CD4-positive, CD25-positive, alpha-beta regulatory T cell (primary cell): Measurements from ENCODE around the gene PYDC1. TPM values are rescaled to one million over a fixed set of nuclear protein-coding genes. Genes with fewer than 3 reads are reported as not detected.

ENCODE experiments used
- ATAC-seq, 2 donors: fragments of 150-1000 bp; cut with Tn5 transposase; one replicate each; pipeline ENCODE4 v1.10.0; 2021; ENCODE audit warnings: low read depth in 2 of 2, moderate number of reproducible peaks in 2 of 2, moderate library complexity in 1 of 2
- DNase-seq, 3 donors: peaks; one replicate each; pipeline versions ENCODE4 v3.0.0 to v3.0.0-alpha.2; 2012 to 2022; ENCODE audit warnings: mixed read lengths in 1 of 3
- H3K27ac ChIP-seq: one replicate; pipeline ENCODE4 v1.7.0; 2013; ENCODE audit warnings: mild to moderate bottlenecking, low read length; ENCODE audit not compliant: insufficient read depth, poor library complexity, severe bottlenecking
- H3K27me3 ChIP-seq: one replicate; pipeline ENCODE4 v1.7.0; 2013; ENCODE audit warnings: low read length; ENCODE audit not compliant: control insufficient read depth, insufficient read depth
- H3K36me3 ChIP-seq: one replicate; pipeline ENCODE4 v1.7.0; 2013; ENCODE audit warnings: mild to moderate bottlenecking, low read length, moderate library complexity; ENCODE audit not compliant: control insufficient read depth, insufficient read depth
- H3K4me1 ChIP-seq: 2 replicates; pipeline ENCODE4 v1.7.0; 2013; ENCODE audit warnings: mild to moderate bottlenecking, low read length; ENCODE audit not compliant: insufficient read depth, control insufficient read depth, poor library complexity, severe bottlenecking
- H3K4me3 ChIP-seq: one replicate; pipeline ENCODE4 v1.7.0; 2013; ENCODE audit warnings: low read depth, mild to moderate bottlenecking, low read length, moderate library complexity
- H3K9me3 ChIP-seq, 2 experiments: 1 replicate in 1 of 2; 2 replicates in 1 of 2; pipeline ENCODE4 v1.7.0; 2013; ENCODE audit warnings: low read length in 2 of 2, mild to moderate bottlenecking in 1 of 2, moderate library complexity in 1 of 2; ENCODE audit not compliant: control insufficient read depth in 2 of 2
- H3K27ac Mint-ChIP-seq, 3 donors: one replicate each; pipeline ENCODE4 v1.8.0; 2020 to 2022; ENCODE audit warnings: mild to moderate bottlenecking in 3 of 3, mixed read lengths in 3 of 3, moderate library complexity in 2 of 3
- H3K27me3 Mint-ChIP-seq: one replicate; pipeline ENCODE4 v1.8.0; 2022; ENCODE audit warnings: mild to moderate bottlenecking, mixed read lengths
- H3K36me3 Mint-ChIP-seq: one replicate; pipeline ENCODE4 v1.8.0; 2020; ENCODE audit warnings: mixed read lengths
- H3K4me1 Mint-ChIP-seq, 4 donors: one replicate each; pipeline ENCODE4 v1.8.0; 2020 to 2022; ENCODE audit warnings: mixed read lengths in 4 of 4, mild to moderate bottlenecking in 1 of 4
- H3K4me3 Mint-ChIP-seq, 4 donors: one replicate each; pipeline ENCODE4 v1.8.0; 2020 to 2022; ENCODE audit warnings: mild to moderate bottlenecking in 4 of 4, mixed read lengths in 4 of 4, moderate library complexity in 3 of 4
- H3K9me3 Mint-ChIP-seq, 7 donors: one replicate each; pipeline ENCODE4 v1.8.0; 2020 to 2022; ENCODE audit warnings: mixed read lengths in 7 of 7, mild to moderate bottlenecking in 3 of 7, moderate library complexity in 2 of 7
- polyA plus RNA-seq, 4 donors: library from polyadenylated mRNA; unstranded; fragments of 300-500 nt; fragmentation: Illumina TruSeq; gene quantifications; one replicate each; pipeline ENCODE4 v1.2.3, GENCODE V29; 2021
- total RNA-seq: library from RNA; stranded (reverse); gene quantifications from one replicate; pipeline ENCODE4 v1.2.3, GENCODE V29; 2022

The PYDC1 gene
- total RNA-seq (not detected), polyA plus RNA-seq (not detected)

DNA sequence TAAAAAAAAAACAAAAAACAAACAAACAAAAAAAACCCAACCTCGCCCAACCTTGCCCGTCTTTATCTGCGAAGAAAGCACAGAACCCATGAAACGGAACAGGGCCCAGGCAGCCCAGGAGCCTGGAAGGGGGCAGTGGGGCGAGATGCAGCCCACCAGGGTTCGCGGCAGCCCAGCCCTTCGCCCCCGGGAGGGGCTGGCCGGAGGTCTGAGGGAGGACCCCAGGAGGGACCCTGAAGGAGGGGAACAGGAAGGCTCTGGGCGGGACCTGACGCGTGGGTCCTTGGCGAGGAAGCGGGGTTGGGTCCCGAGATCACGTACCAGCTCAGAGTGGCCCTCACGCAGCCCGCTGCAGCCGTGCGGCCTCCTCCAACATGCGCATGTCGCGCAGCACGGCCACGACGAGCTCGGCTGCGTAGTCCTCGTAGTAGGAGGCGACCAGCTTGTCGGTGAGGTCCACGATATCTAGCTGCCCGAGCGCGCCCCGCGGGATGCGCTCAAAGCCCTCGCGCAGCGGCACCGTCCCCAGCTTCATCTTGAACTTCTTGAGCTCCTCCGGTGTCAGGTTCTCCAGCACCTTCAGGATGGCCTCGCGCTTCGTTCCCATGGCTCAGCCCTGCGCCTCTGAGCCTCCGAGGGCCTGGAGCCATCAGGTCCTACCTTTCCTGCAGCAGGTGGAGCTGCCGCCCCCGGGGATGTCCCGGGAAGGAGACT, at the start of gene PYDC1:
PYDC1 (minus strand) TSS at position 714 of the 714 bp plus-strand sequence; CDS start at position 607, 107 bp downstream.
- H3K27ac Mint-ChIP-seq = no peak within 1 kb of the TSS
- H3K36me3 ChIP-seq = no peaks in the 10 kb centered on the region
- ATAC-seq = no peak
- no peaks in the 10 kb centered on the region for H3K36me3 Mint-ChIP-seq
- H3K9me3 Mint-ChIP-seq = peaks cover 0 to 5% (median 0%) of the 10 kb centered on the region in 7 donors
- peaks cover 26% of the 10 kb centered on the region for H3K4me1 ChIP-seq
- H3K9me3 ChIP-seq = no peaks in the 10 kb centered on the region
- no peak within 1 kb of the TSS for H3K27ac ChIP-seq
- H3K4me3 ChIP-seq = no peak within 1 kb of the TSS
- peak within 1 kb of the TSS; percentile 68 to 87 (median 70) for H3K4me3 Mint-ChIP-seq
- peaks cover 15% of the 10 kb centered on the region for H3K27me3 ChIP-seq
- DNase-seq = peak in 1 of 3 donors; percentile 43
- H3K27me3 Mint-ChIP-seq = peaks cover 72% of the 10 kb centered on the region
- peaks cover 0 to 17% (median 8%) of the 10 kb centered on the region in 4 donors for H3K4me1 Mint-ChIP-seq

DNA sequence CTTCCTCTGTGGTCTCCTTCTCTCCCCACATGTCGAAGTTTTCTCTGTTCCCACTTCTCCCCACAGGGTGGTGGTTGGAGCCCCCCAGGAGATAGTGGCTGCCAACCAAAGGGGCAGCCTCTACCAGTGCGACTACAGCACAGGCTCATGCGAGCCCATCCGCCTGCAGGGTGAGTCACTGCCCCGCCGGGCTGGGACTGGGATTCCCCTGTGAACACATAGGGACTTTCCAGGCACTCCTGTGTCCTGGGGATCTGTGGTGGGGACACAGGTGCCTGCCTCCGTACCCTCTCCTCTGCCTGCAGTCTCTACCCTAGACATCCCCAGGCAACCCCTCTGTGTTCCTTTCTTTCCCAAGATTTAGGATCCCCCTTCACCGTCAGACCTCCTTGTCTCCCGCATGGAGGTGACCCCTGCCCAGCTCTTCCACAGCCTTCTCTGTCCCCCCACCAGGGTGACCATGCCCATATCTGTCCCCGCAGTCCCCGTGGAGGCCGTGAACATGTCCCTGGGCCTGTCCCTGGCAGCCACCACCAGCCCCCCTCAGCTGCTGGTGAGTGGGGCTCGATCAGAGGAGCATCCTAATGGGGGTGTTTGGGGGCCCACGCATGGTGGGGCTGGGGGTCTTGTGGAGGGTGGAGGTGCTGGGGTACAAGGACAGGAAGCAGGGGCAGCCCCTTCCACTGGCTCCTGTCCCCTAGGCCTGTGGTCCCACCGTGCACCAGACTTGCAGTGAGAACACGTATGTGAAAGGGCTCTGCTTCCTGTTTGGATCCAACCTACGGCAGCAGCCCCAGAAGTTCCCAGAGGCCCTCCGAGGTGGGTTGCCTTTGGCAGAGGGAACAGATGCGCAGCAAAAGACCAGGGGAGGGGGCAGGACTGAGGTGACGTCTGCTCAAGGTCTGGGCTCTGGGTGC, 48.7 kb upstream of the PYDC1 start:
- Mint-ChIP-seq H3K9me3 (peaks cover 0 to 1% (median 0%) of the 10 kb centered on the region in 7 donors), H3K4me3 (no peak overlapping the region), H3K36me3 (peaks cover 4% of the 10 kb centered on the region), H3K27ac (peak overlapping the region; percentile 14 to 47 (median 31)), H3K4me1 (peaks cover 0 to 22% (median 9%) of the 10 kb centered on the region in 4 donors), H3K27me3 (no peaks in the 10 kb centered on the region)
- Histone ChIP-seq H3K9me3 (no peaks in the 10 kb centered on the region), H3K4me3 (no peak overlapping the region), H3K27me3 (no peaks in the 10 kb centered on the region), H3K27ac (no peak overlapping the region), H3K4me1 (peaks cover 11% of the 10 kb centered on the region), H3K36me3 (no peaks in the 10 kb centered on the region)
- ATAC-seq (peak; percentile 82 to 85), DNase-seq (peak in 2 of 3 donors; percentile 15 to 51)

DNA sequence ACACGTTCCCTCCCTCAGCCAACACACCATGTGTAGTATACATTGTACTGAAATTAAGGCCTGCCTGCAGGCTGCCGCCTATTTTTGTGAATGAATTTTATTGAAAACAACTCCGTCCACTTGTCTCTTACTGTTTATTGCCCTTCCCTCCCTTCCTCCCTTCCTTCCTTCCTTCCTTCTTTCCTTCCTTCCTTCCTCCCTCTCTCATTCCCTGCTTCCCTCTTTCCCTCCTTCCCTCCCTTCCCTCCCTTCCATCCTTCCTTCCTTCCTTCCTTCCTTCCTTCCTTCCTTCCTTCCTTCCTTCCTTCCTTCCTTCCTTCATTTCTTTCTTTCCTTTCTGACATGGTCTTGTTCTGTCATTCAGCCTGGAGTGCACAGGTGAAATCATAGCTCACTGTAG, 45.1 kb upstream of the PYDC1 start:
- Mint-ChIP-seq H3K4me3 (peak overlapping the region in 1 of 4 donors; percentile 60), H3K4me1 (peaks cover 2 to 28% (median 6%) of the 10 kb centered on the region in 4 donors), H3K27me3 (no peaks in the 10 kb centered on the region), H3K27ac (no peak overlapping the region), H3K36me3 (no peaks in the 10 kb centered on the region), H3K9me3 (peaks cover 0 to 1% (median 0%) of the 10 kb centered on the region in 7 donors)
- Histone ChIP-seq H3K4me1 (peaks cover 20% of the 10 kb centered on the region), H3K27ac (no peak overlapping the region), H3K27me3 (no peaks in the 10 kb centered on the region), H3K9me3 (no peaks in the 10 kb centered on the region), H3K4me3 (no peak overlapping the region), H3K36me3 (no peaks in the 10 kb centered on the region)
- ATAC-seq (no peak), DNase-seq (no peak)

- peaks cover 0 to 1% (median 0%) of the 10 kb centered on the region in 7 donors for H3K9me3 Mint-ChIP-seq
- peak overlapping the region in 1 of 3 donors; percentile 1 for H3K27ac Mint-ChIP-seq
- no peaks in the 10 kb centered on the region for H3K27me3 Mint-ChIP-seq
- H3K4me3 Mint-ChIP-seq = peak overlapping the region in 3 of 4 donors; percentile 9 to 59 (median 14)
- no peak for ATAC-seq
- no peaks in the 10 kb centered on the region for H3K36me3 Mint-ChIP-seq
- peak overlapping the region; percentile 8 for H3K4me3 ChIP-seq
- peaks cover 12% of the 10 kb centered on the region for H3K4me1 ChIP-seq
- DNase-seq = no peak
- no peaks in the 10 kb centered on the region for H3K36me3 ChIP-seq
- H3K9me3 ChIP-seq = no peaks in the 10 kb centered on the region
- no peaks in the 10 kb centered on the region for H3K27me3 ChIP-seq
- no peak overlapping the region for H3K27ac ChIP-seq
- peaks cover 0 to 21% (median 3%) of the 10 kb centered on the region in 4 donors for H3K4me1 Mint-ChIP-seq
Observed at GRCh38 chr16:31260136-31260931, 43.4 kb upstream of the PYDC1 start.

GRCh38 chr16:31258366-31258765, 41.4 kb upstream of the PYDC1 start:
- Histone ChIP-seq H3K36me3 (no peaks in the 10 kb centered on the region), H3K9me3 (no peaks in the 10 kb centered on the region), H3K4me3 (no peak overlapping the region), H3K27ac (no peak overlapping the region), H3K4me1 (peaks cover 12% of the 10 kb centered on the region), H3K27me3 (no peaks in the 10 kb centered on the region)
- no peak overlapping the region for H3K4me3 Mint-ChIP-seq
- ATAC-seq = no peak
- peaks cover 0 to 25% (median 9%) of the 10 kb centered on the region in 4 donors for H3K4me1 Mint-ChIP-seq
- H3K36me3 Mint-ChIP-seq = no peaks in the 10 kb centered on the region
- H3K27ac Mint-ChIP-seq = no peak overlapping the region
- no peaks in the 10 kb centered on the region for H3K27me3 Mint-ChIP-seq
- peaks cover 0 to 1% (median 0%) of the 10 kb centered on the region in 7 donors for H3K9me3 Mint-ChIP-seq
- DNase-seq = no peak

GRCh38 chr16:31256466-31256865, 39.5 kb upstream of the PYDC1 start:
- ATAC-seq = no peak
- Mint-ChIP-seq H3K9me3 (no peaks in the 10 kb centered on the region), H3K4me3 (no peak overlapping the region), H3K27ac (peak overlapping the region in 1 of 3 donors; percentile 2), H3K27me3 (no peaks in the 10 kb centered on the region), H3K4me1 (peaks cover 0 to 32% (median 16%) of the 10 kb centered on the region in 4 donors), H3K36me3 (no peaks in the 10 kb centered on the region)
- Histone ChIP-seq H3K4me1 (peaks cover 10% of the 10 kb centered on the region), H3K4me3 (no peak overlapping the region), H3K9me3 (no peaks in the 10 kb centered on the region), H3K36me3 (no peaks in the 10 kb centered on the region), H3K27ac (no peak overlapping the region), H3K27me3 (no peaks in the 10 kb centered on the region)
- no peak for DNase-seq

DNA sequence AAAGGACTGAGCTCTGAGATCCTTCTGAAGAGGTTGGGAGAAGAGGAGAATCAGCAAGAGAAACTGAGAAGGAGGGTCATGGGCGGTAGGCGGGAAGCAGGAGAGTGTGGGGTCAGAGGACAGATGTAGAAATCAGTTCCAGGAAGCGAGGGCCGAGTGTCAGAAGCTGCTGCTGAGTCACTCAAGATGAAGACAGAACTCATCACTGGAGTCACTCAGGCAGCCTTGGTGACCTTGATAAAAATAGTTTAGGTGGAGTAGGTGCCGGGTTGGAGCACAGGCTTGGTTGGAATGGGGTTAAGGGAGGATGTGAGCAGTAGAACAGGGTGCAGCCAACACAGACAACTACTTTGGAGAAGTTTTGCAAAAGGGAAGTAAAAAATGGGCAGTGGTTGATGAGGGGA, 36.7 kb upstream of the PYDC1 start:
- H3K4me3 Mint-ChIP-seq = no peak overlapping the region

More for the DNA sequence above, 36.7 kb upstream of the PYDC1 start:
- Histone ChIP-seq H3K27me3 (no peaks in the 10 kb centered on the region), H3K4me3 (no peak overlapping the region), H3K36me3 (no peaks in the 10 kb centered on the region), H3K9me3 (no peaks in the 10 kb centered on the region), H3K4me1 (peaks cover 4% of the 10 kb centered on the region), H3K27ac (no peak overlapping the region)
- Mint-ChIP-seq H3K27me3 (no peaks in the 10 kb centered on the region), H3K4me1 (peaks cover 0 to 27% (median 18%) of the 10 kb centered on the region in 4 donors), H3K36me3 (no peaks in the 10 kb centered on the region), H3K9me3 (no peaks in the 10 kb centered on the region), H3K27ac (peak overlapping the region; percentile 9 to 39 (median 21))
- ATAC-seq = peak; percentile 28 to 49
- peak in 1 of 3 donors; percentile 90 for DNase-seq
